Mesothelial cell of epicardium (in vitro differentiated cells): ENCODE data around the gene DCAF8L1. TPM values are rescaled to one million over a fixed set of nuclear protein-coding genes. Genes with fewer than 3 reads are reported as not detected.
"Not testable (repeated sequence)": the region's sequence is repeated elsewhere in the genome, so short reads cannot be mapped to it uniquely, and the experiment has no call there.

Experiments
- DNase-seq, 2 experiments: peaks; one replicate each; pipeline ENCODE4 v3.0.0; 2021; ENCODE audit warnings: low spot score in 2 of 2; ENCODE audit not compliant: unreplicated experiment in 2 of 2
- H3K27ac Mint-ChIP-seq: 2 replicates; pipeline ENCODE4 v1.8.0; 2021; ENCODE audit warnings: mixed read lengths
- H3K27me3 Mint-ChIP-seq: 2 replicates; pipeline ENCODE4 v1.8.0; 2021; ENCODE audit warnings: low read depth, mixed read lengths
- H3K36me3 Mint-ChIP-seq: 2 replicates; pipeline ENCODE4 v1.8.0; 2021; ENCODE audit warnings: mixed read lengths
- H3K4me1 Mint-ChIP-seq: 2 replicates; pipeline ENCODE4 v1.8.0; 2021; ENCODE audit warnings: mixed read lengths
- H3K4me3 Mint-ChIP-seq: 2 replicates; pipeline ENCODE4 v1.8.0; 2021; ENCODE audit warnings: mild to moderate bottlenecking, moderate library complexity, mixed read lengths
- H3K9me3 Mint-ChIP-seq: 2 replicates; pipeline ENCODE4 v1.8.0; 2021; ENCODE audit warnings: mixed read lengths
- CTCF ChIP-seq: fragments of 200-600 bp; sonication (generic); IDR thresholded peaks from one replicate; pipeline ENCODE4 v1.5.0; 2021; ENCODE audit warnings: antibody characterized with exemption; ENCODE audit not compliant: unreplicated experiment
- total RNA-seq: library from RNA; stranded (reverse); gene quantifications from 3 replicates; pipeline ENCODE4 v1.2.1, GENCODE V29; 2021

The DCAF8L1 gene
- total RNA-seq, 1 donor from 2014 or later, result not detected

GRCh38 chrX:27968878-27969277 is 12.4 kb downstream of the DCAF8L1 start:
- Mint-ChIP-seq H3K27me3 (no peaks in the 10 kb centered on the region), H3K4me1 (peaks cover 21% of the 10 kb centered on the region), H3K4me3 (peak overlapping the region; percentile 20), H3K27ac (peak overlapping the region; percentile 66), H3K36me3 (no peaks in the 10 kb centered on the region), H3K9me3 (peaks cover 22% of the 10 kb centered on the region)
- no peak for DNase-seq
- TF ChIP-seq CTCF, result no peak

- no peak for DNase-seq
- no peaks in the 10 kb centered on the region for H3K36me3 Mint-ChIP-seq
- H3K27ac Mint-ChIP-seq, result peak overlapping the region; percentile 66
- no peak for TF ChIP-seq CTCF
- H3K4me1 Mint-ChIP-seq, result peaks cover 21% of the 10 kb centered on the region
- peak overlapping the region; percentile 20 for H3K4me3 Mint-ChIP-seq
- no peaks in the 10 kb centered on the region for H3K27me3 Mint-ChIP-seq
- peaks cover 22% of the 10 kb centered on the region for H3K9me3 Mint-ChIP-seq
Observed at GRCh38 chrX:27968352-27968751, 12.9 kb downstream of the DCAF8L1 start.

GRCh38 chrX:27966955-27967354 is 14.3 kb downstream of the DCAF8L1 start:
- no peak for DNase-seq
- Mint-ChIP-seq H3K27ac (no peak overlapping the region), H3K4me1 (peaks cover 21% of the 10 kb centered on the region), H3K9me3 (peaks cover 28% of the 10 kb centered on the region), H3K27me3 (no peaks in the 10 kb centered on the region), H3K4me3 (no peak overlapping the region), H3K36me3 (no peaks in the 10 kb centered on the region)
- no peak for TF ChIP-seq CTCF

GRCh38 chrX:27966492-27966891 is 14.8 kb downstream of the DCAF8L1 start:
- Mint-ChIP-seq H3K4me1 (peaks cover 21% of the 10 kb centered on the region), H3K4me3 (no peak overlapping the region), H3K27me3 (no peaks in the 10 kb centered on the region), H3K27ac (no peak overlapping the region), H3K9me3 (peaks cover 32% of the 10 kb centered on the region), H3K36me3 (no peaks in the 10 kb centered on the region)
- no peak for TF ChIP-seq CTCF
- DNase-seq, result no peak

- not testable (repeated sequence) for H3K36me3 Mint-ChIP-seq, DNase-seq, H3K27ac Mint-ChIP-seq, H3K4me3 Mint-ChIP-seq, H3K27me3 Mint-ChIP-seq
- Mint-ChIP-seq H3K4me1 (peaks cover 17% of the 10 kb centered on the region), H3K9me3 (peaks cover 39% of the 10 kb centered on the region)
Observed at GRCh38 chrX:27965348-27965747, 15.9 kb downstream of the DCAF8L1 start.

GRCh38 chrX:27964432-27964831 is 16.8 kb downstream of the DCAF8L1 start:
- peaks cover 16% of the 10 kb centered on the region for H3K4me1 Mint-ChIP-seq
- H3K9me3 Mint-ChIP-seq, result peaks cover 43% of the 10 kb centered on the region
- no peak for DNase-seq
- peaks cover 10% of the 10 kb centered on the region for H3K36me3 Mint-ChIP-seq
- TF ChIP-seq CTCF, result no peak
- H3K4me3 Mint-ChIP-seq, result no peak overlapping the region
- no peaks in the 10 kb centered on the region for H3K27me3 Mint-ChIP-seq
- no peak overlapping the region for H3K27ac Mint-ChIP-seq

GRCh38 chrX:27960410-27960809 is 20.8 kb downstream of the DCAF8L1 start:
- not testable (repeated sequence) for H3K27ac Mint-ChIP-seq, H3K36me3 Mint-ChIP-seq, DNase-seq, H3K4me3 Mint-ChIP-seq, H3K4me1 Mint-ChIP-seq, H3K27me3 Mint-ChIP-seq
- H3K9me3 Mint-ChIP-seq, result peaks cover 46% of the 10 kb centered on the region
